Peyer's patch (tissue), 4 donors: ENCODE data around the gene SLC39A6.
"Not testable (repeated sequence)": the region's sequence is repeated elsewhere in the genome, so short reads cannot be mapped to it uniquely, and the experiment has no call there.

Experiments
- CTCF ChIP-seq, 6 experiments: fragments of 450-650 bp in 4 of 6; fragments of 200-600 bp in 2 of 6; sonication (generic) in 1 of 6; IDR thresholded peaks; one replicate each; pipeline ENCODE4 v1.5.1; 2017 to 2019; ENCODE audit warnings: antibody characterized with exemption in 6 of 6, mild to moderate bottlenecking in 3 of 6, moderate library complexity in 1 of 6
- POLR2A ChIP-seq, 2 donors: fragments of 450-650 bp; IDR thresholded peaks; one replicate each; pipeline ENCODE4 v1.5.1; 2017; ENCODE audit warnings: antibody characterized with exemption in 2 of 2, mild to moderate bottlenecking in 2 of 2, moderate library complexity in 2 of 2

- not testable (repeated sequence) for TF ChIP-seq CTCF, POLR2A (IDR thresholded peaks at IDR 0.05)
Measured at GRCh38 chr18:36168296-36168695, 39.2 kb upstream of the SLC39A6 start.
